HUDEP-2 (cell line): ENCODE measurements around the gene B4GALNT4.
"Not testable (repeated sequence)": the region's sequence is repeated elsewhere in the genome, so short reads cannot be mapped to it uniquely, and the experiment has no call there.

ENCODE experiments used
- DNase-seq, 76 experiments: peaks; one replicate each; lab custom pipeline; 2025; ENCODE audit not compliant: unreplicated experiment in 76 of 76; lab: John Stamatoyannopoulos, UW

The B4GALNT4 gene

DNA sequence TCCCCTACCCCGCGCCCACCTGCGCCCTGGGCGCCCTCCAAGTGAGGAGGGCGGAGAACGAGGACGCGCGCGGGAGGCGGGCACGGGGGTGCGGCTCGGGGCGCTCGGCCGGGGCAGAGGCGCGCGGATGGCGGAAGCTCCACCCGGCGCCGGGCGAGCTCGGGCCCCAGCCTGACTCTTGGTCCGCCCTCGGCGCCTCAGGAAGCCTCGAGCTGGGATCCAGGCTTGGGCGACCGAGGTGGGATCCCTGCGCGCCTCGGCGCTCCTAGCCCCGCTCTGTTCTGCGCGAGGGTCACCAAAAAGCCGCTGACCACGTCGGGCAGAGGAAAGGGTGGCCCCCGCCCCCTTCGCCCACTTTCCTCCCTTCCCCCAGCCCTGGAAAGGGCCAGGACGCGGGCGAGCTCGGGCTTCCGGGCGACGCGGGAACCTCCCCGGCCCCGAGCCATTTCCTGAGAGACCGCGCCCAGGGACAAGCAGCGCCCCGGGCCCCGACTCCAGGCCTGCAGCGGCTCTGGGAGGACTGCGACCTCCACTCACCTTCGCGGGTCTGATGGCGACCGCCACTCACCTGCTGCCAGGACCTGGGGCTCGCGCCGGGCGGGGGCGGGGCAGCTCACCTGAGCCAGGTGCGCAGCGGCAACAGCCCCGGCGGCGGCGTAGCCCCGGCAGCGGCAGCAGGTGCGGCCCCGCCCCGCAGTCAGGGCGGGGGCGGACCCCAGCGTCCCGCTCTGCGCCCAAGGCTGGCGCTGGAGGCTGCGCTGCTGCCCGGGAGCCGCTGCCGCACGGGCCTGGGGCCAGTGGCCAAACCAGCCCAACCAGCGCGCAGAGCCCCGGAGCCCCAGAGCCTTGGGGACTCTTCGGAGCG is 47.7 kb downstream of the B4GALNT4 start:
- peak in 4 of 76 experiments; percentile 11 to 22 (median 16) for DNase-seq

DNA sequence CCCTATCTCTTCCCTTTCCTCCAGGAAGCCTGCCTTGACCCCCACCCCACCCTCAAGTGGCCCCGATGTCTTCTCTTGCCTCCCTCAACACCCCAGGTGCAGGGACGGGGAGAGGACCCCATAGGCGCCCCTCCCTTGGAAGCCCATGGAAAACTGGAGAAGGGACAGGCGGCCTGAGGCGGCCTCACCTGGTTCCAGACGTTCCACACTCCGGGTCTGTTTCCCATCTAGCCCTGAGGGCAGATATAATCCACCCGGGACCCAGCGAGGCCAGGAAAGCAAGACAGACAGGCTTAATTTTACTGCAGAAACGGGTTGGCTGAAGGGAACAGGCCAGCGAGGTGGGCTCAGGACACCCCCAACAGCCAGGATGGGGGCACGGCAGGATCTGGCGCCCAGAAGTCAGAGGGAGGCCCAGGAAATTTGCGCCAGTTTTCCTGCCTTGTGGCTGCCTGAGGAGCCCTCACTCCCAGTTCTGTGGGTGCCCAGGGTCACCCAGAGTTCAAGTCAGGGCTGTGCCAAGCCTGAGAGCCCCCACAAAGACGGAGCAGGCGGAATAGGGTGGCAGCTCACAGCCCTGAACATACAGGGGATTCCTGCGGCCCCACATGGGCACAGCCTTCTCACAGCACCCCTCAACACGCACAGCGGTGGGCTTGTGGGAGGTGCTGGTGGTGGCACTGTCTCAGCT is 48.5 kb downstream of the B4GALNT4 start:
- no peak for DNase-seq

DNA sequence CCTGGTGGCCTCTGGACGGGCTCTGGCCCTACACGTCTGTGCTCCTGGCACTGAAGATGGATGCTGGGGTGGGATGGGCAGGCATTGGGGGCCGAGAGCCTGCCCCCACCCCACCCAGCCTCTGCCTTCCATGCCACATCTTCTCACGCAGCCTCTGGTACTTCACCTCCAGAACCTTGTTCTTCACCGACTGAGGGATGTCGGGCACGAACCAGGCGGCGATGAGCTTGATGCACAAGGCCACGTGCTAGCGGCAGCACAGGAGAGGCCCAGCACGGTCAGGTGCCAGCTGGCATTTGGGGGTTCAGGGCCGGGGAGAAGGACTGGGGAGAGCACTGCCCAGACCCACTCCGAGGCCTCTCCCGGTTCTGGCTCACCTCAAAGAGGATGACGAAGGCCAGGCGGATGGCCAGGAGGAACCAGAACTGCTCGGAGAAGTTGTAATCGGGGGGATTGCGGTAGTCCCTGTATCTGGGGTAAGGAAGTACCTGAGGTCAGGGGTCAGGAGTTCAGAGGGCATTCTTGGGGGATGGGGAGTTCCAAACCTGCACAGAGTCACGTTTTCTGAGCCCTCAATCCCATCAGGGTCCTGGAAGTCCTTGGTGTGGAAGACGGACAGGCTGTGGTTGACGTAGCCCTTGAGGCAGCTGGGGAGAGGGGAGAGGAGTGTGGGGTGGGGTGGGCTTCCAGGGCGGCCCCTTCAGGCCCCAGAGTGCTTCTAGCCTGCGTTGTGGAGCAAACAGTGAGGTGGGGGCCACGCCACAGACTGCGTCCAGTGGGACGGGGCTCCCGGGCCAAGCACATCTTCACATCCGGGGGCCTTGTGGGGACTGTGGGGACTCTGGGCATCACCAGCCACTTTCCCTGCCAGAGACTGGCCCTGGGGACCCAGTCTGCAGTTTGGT is 49.3 kb downstream of the B4GALNT4 start:
- no peak for DNase-seq

DNA sequence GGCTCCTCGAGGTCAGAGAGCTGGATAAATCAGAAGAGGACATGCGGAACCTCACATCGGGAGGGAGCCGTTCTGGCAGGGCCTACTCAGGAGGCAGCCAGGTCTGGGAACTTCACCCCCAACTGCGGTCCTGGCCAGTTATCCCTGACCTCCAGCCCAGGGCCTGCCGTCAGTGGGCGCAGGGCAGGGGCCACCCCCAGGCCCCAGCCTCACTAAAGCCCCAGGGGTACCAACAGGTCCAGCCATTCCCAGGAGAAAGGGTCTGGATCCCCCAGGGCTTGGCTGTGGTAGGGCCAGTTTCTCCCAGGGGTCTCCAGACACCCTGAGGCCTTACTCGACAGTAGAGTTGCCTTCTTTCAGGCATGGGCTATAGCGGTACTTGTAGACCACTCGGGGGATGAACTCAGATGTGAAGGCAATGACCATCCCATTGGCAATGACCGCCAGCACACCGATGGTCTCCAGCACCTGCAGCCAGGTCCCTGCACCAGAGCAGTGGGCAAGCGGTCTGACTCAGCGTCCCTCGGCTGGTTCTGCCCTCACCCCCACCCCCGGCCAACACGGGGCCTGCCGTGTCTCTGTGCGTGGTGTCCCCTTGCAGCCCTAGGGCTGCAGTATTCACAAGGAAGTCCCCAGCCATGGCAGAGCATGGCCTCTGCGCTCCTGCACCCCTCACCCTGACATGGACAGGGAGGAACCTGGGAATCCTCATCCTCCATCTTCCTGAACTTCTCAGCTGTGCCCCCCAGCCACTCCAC is 50.1 kb downstream of the B4GALNT4 start:
- no peak for DNase-seq

DNA sequence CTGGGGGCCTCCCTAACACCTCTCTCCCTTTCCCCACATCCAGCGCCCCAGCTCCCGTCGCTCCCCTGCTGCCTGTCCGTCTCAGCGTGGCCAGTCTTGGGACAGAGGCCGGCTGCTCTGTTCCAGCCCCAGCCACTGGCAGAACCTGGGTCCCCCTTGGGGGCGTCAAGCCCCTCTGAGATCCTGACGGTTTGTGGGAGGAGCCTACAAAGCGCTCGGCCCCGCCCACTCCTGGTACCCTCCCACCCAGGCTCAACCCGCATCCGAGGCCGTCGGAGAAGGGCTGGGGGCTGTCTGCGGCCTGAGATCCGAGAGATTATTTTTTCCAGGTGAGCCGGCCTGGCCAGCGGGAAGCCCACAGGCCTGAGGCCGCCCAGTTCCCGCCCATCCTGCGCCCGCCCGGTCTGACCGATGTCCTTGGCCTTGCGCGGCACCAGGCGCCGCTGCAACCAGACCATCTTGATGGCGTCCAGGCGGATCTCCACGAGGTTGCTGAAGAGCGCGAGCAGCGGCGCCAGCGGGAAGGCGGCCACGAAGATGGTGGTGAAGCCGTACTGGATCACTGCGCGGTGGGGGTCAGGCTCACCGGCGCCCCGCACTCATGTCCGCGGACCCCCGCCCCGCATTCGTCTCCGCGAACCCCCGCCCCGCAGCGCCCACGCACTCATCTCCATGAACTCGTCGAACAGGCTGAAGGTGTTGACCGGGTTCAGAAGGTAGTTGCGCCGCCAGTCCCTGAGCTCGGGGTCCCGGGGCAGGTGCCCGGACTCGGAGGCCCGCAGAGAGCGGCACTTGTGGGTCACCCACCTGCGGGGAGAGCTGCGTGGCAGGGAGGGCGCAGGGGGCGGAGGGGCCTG is 51.0 kb downstream of the B4GALNT4 start:
- DNase-seq: no peak

DNA sequence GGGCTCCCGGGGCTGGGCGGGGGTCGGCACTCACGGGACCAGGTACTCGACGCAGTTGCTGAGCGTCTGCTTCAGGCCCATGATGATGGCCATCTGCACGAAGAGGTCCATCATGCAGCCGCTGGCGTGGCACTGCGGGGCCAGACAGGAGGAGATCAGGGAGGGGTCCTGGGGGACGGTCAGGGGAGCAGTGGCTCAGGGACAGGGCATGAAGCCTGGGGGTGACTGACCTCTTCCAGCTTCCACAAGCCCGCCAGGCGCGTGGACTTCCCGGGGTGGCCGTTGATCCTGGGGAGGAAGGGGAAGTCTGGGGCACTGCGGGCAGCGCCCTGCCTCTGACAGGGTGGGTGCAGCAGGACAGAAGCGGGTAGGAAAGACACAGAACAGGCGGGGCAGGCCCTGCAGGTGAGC is 51.6 kb downstream of the B4GALNT4 start:
- DNase-seq: no peak

DNA sequence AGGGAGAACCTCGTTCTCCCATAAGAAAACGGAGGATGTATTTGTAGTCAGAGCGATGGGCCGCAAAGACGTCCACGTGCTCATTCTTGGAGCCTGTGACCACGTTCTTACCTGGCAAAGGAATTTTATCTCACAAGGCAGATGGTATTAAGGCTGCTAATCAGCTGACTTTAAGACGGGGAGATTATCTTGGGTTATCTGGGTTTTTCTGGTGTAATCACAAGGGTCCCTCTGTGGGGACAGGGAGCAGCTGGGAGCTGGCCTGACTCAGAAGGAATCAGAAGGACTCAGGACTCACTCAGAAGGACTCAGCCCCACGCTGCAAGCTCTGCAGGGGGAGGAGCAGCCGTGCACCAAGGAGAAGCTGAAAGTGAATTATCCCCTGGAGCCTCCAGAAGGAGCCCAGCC is 53.0 kb downstream of the B4GALNT4 start:
- peak in 15 of 76 experiments; percentile 9 to 61 (median 28) for DNase-seq

DNA sequence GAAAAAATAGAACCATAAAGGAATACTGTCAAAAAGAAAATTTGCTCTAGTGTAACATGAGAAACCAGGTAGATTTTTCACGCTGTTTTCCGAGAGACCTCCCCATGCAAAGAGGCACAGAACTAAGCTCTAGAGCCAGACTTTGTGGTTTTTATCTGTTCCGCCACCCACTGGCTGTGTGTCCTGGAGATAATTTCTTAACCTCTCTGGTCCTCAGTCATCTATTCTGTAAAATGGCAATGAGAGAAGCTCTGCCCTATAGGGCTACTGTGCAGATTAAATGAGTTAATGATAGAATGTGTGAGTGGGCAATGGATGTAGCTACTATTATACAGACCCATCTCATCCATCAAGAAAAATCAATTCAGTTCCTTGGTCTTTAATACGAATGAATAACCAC is 54.9 kb downstream of the B4GALNT4 start:
- no peak for DNase-seq

DNA sequence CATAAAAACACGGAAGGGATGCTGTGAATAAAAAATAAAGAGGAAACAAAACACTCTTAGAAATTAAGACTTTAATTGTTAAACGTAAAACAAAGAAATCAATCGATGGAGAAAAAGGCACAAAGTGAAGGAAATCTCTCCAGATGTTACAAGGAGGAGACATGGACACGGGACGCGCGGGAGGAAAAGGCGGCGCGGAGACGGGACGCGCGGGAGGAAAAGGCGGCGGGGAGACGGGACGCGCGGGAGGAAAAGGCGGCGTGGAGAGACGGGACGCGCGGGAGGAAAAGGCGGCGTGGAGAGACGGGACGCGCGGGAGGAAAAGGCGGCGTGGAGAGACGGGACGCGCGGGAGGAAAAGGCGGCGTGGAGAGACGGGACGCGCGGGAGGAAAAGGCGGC is 55.5 kb downstream of the B4GALNT4 start:
- DNase-seq: not testable (repeated sequence)

DNA sequence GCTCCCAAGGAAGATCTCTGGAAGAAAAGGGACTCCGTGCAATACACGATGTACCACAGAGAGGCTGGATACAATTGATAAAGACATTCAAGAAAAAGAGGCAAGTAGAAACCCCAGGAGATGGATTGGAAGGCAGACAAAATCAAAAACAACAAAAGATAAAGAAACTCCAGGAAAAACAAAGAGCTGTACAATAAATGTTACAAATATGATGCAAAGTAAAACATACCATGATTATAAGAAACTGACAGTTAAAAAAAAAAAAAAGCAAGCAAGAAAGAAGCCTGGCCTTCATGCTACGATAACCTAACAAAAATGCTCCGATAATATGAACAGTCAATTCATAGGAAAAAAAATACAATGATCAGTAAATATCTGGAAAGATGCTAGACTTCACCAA is 56.0 kb downstream of the B4GALNT4 start:
- no peak for DNase-seq

DNA sequence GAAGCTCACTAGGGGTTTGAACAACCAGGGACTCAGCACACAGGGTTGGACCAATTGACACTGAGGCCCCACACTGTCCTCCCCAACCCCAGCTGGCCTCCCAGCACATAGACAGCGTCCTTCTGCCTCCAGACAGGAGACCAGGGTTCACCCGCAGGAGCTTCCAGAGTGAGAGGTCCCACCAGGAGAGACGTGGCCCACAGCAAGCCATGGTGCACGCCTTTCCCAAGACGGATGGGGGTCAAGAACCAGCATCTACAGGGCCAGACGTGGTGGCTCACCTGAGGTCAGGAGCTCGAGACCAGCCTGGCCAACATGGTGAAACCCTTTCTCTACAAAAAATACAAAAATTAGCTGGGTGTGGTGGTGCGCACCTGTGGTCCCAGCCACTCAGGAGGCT is 57.6 kb downstream of the B4GALNT4 start:
- no peak for DNase-seq

DNA sequence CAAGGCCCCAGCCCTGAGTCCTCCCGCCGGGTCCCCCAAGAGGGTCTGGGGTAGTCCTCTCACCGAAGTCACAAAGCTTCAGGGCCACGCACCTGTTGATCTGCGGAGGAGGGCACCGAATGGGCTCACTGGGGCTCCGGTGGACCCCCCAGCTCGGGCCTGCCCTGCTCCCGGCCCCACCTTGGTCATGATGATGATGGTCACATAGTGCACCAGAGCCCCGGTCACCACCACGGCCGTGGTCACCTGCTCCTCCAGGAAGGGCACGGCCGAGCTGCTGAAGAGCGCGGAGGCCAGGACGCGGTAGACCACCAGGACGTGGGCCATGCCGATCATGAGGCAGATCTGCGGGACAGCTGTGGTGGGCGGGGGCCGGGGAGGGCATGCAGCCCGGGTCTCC is 59.0 kb downstream of the B4GALNT4 start:
- no peak for DNase-seq

DNA sequence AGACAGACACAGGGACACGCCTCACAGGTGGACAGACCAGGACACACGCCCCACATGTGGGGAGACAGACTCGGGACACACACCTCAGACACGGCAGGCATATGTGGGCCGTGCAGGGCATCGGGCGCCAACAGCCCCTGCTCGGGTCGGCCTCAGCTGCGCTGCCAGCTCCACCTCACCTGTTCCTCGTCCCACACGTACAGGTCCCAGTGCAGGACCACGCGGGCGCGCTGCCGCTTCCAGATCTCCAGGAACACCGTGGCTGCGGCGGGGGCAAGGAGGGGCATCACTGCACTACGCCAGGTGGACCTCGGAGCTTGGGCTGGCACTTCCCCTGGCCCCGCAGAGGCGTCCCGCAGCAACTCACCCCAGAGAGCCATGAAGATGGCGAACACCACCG is 60.1 kb downstream of the B4GALNT4 start:
- DNase-seq: no peak

DNA sequence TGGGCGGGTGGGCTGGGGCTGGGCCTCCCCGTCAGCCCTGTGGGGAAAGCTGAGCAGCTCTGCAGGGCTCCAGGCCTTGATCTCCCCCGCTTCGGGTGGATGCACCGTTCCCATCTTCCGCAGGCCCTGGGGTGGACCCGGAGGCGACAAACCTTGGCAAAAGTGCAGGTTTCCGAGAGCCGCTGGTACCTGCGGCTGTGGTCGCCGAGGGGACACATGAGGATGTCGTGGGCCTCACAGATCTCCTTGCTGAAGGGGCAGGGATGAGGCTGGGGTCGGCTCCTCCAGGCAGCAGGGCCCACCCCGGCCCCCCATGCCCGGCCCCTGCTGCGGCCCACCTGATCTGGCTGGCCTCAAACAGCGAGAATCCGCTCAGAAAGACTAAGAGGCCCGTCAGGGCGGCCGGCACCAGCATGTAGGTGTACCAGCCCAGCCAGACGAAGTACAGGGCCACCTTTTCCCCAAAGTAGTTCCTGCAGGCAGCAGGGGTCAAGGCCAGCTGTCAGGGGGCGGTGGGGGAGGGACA is 60.7 kb downstream of the B4GALNT4 start:
- no peak for DNase-seq
